WI38 (cell line): ENCODE data around the gene XYLT1.

Source experiments
- H3K4me3 ChIP-seq: 2 replicates; pipeline ENCODE4 v1.5.1; 2011; ENCODE audit warnings: low read depth, mild to moderate bottlenecking, control low read depth, low read length
- CTCF ChIP-seq: IDR thresholded peaks from 2 replicates; pipeline ENCODE4 v1.5.1; 2012; ENCODE audit warnings: low read depth, mild to moderate bottlenecking, control low read depth, low read length

XYLT1 gene

GRCh38 chr16:17246268-17246885, 224.4 kb downstream of the XYLT1 start:
- H3K4me3 ChIP-seq = no peak overlapping the region
- TF ChIP-seq CTCF = no peak

GRCh38 chr16:17245776-17246175, 225.0 kb downstream of the XYLT1 start:
- TF ChIP-seq CTCF = no peak
- no peak overlapping the region for H3K4me3 ChIP-seq

- H3K4me3 ChIP-seq = no peak overlapping the region
- TF ChIP-seq CTCF = no peak
These were observed 225.7 kb downstream of the XYLT1 start for GRCh38 chr16:17244872-17245551.

GRCh38 chr16:17241264-17241835, 229.4 kb downstream of the XYLT1 start:
- TF ChIP-seq CTCF = no peak
- no peak overlapping the region for H3K4me3 ChIP-seq

- no peak for TF ChIP-seq CTCF
These were observed 232.3 kb downstream of the XYLT1 start for GRCh38 chr16:17238285-17239028.

GRCh38 chr16:17237350-17237944, 233.3 kb downstream of the XYLT1 start:
- H3K4me3 ChIP-seq = no peak overlapping the region
- TF ChIP-seq CTCF = no peak

More at GRCh38 chr16:17238285-17239028, 232.3 kb downstream of the XYLT1 start:
- H3K4me3 ChIP-seq = no peak overlapping the region
